GM18498 (cell line): Measurements from ENCODE around the gene C22orf15.
A peak's percentile ranks its signal among the peaks of the same experiment; 100 is the strongest.

Experiments
- ATAC-seq: cut with Tn5 transposase; IDR thresholded peaks from one replicate; pipeline ENCODE4 v1.9.1; 2021; ENCODE audit warnings: mild to moderate bottlenecking, moderate library complexity; ENCODE audit not compliant: unreplicated experiment

C22orf15 gene

GRCh38 chr22:23786752-23787599, 24.2 kb downstream of the C22orf15 start, which contains the start of gene SMARCB1:
SMARCB1 (plus strand) TSS chr22:23786966; CDS start chr22:23787170, 204 bp downstream.
- ATAC-seq: peak; percentile 66

- no peak for ATAC-seq
These were observed 24.8 kb downstream of the C22orf15 start for GRCh38 chr22:23787600-23787896.

GRCh38 chr22:23787910-23788309, 25.1 kb downstream of the C22orf15 start:
- no peak for ATAC-seq

GRCh38 chr22:23789121-23789520, 26.3 kb downstream of the C22orf15 start:
- ATAC-seq: no peak

- no peak for ATAC-seq
These were observed 26.8 kb downstream of the C22orf15 start for GRCh38 chr22:23789638-23790037.

- ATAC-seq: no peak
These were observed 28.3 kb downstream of the C22orf15 start for GRCh38 chr22:23790819-23791737.

GRCh38 chr22:23791738-23792645, 29.2 kb downstream of the C22orf15 start:
- ATAC-seq: no peak

- no peak for ATAC-seq
These were observed 30.5 kb downstream of the C22orf15 start for GRCh38 chr22:23793326-23793725.

- no peak for ATAC-seq
These were observed 33.7 kb downstream of the C22orf15 start for GRCh38 chr22:23796461-23796860.

- ATAC-seq: no peak
These were observed 37.8 kb downstream of the C22orf15 start for GRCh38 chr22:23800297-23801237.

- ATAC-seq: no peak
These were observed 38.5 kb downstream of the C22orf15 start for GRCh38 chr22:23801238-23801821.

- no peak for ATAC-seq
These were observed 39.1 kb downstream of the C22orf15 start for GRCh38 chr22:23801886-23802377.

- no peak for ATAC-seq
These were observed 40.4 kb downstream of the C22orf15 start for GRCh38 chr22:23803001-23803819.

- ATAC-seq: no peak
These were observed 42.0 kb downstream of the C22orf15 start for GRCh38 chr22:23804781-23805291.

GRCh38 chr22:23806837-23807236, 44.0 kb downstream of the C22orf15 start:
- ATAC-seq: no peak

GRCh38 chr22:23812378-23812777, 49.6 kb downstream of the C22orf15 start:
- no peak for ATAC-seq
